ENCODE results near the gene OR10H4. TPM values are rescaled to one million over a fixed set of nuclear protein-coding genes. Genes with fewer than 3 reads are reported as not detected.

Gene OR10H4
- total and polyA plus RNA-seq, 2 of the 8 experiments (the other 6 are each of a cell fraction or from before 2014, with no cell fraction given), result not detected

DNA sequence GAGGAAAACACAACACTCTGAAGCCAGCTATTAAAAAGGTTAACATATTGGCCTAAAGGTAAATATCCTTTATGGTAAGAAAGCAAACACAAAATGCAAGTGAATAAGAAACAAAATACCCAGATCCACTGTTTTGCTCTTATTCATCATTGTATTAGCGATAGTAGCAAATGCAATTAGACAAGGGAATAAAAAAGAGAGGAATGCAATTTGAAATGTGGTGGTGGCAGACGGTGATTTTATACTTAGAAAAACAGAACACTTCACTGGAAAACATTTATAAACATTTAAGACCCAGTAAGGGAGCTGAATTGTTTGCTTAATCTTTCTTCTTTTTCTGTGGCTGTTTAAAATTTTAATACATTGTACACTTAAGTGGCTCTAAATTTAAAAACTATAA is 33.7 kb upstream of the OR10H4 start:
- no peak overlapping the region for H2BK120ac ChIP-seq (replicated peaks; ENCODE audit: low read depth, low read length)
- H3K23ac ChIP-seq (ENCODE audit: insufficient read length), result no peak overlapping the region
- no peaks in the 10 kb centered on the region for H3K27me3 ChIP-seq (replicated peaks in 1 of 4; ENCODE audit: control insufficient read depth in 3 of 4, extremely low read depth in 1 of 4, insufficient read depth in 3 of 4, low read length in 3 of 4)
- POLR2A ChIA-PET (ENCODE audit: partially characterized antibody), result no interaction called here
- no peak for TF ChIP-seq CHD2 (IDR thresholded peaks at IDR 0.05; ENCODE audit: low read length)
- TF ChIP-seq BCL11A (IDR thresholded peaks at IDR 0.05; ENCODE audit: low read depth in 2 of 2, low read length in 2 of 2), result no peak
- no peak for TF ChIP-seq POU5F1 (IDR thresholded peaks at IDR 0.05; ENCODE audit: low read depth, low read length)
- no peak for TF ChIP-seq SP1 (IDR thresholded peaks at IDR 0.05; ENCODE audit: low read depth, low read length)
- TF ChIP-seq SP4 (IDR thresholded peaks at IDR 0.05; ENCODE audit: low read length), result no peak
- no peak for TF ChIP-seq GABPA (IDR thresholded peaks at IDR 0.05; ENCODE audit: borderline replicate concordance, insufficient read depth, low read length)
- no peak for TF ChIP-seq CBX8 (IDR thresholded peaks at IDR 0.05; ENCODE audit: borderline replicate concordance, low read depth, low read length)
- no peak for TF ChIP-seq HDAC2 (IDR thresholded peaks at IDR 0.05; ENCODE audit: borderline replicate concordance in 1 of 2, low read depth in 2 of 2, low read length in 2 of 2)
- no peak for TF ChIP-seq KDM4A (IDR thresholded peaks at IDR 0.05; ENCODE audit: low read depth, low read length, severe bottlenecking)
- TF ChIP-seq ASH2L (IDR thresholded peaks at IDR 0.05; ENCODE audit: low read length), result no peak
- TF ChIP-seq POLR2A (IDR thresholded peaks at IDR 0.05; ENCODE audit: control extremely low read depth in 1 of 2, low read depth in 2 of 2, low read length in 2 of 2), result no peak
- H3K9me3 ChIP-seq (ENCODE audit: insufficient read depth in 2 of 2, low read depth in 1 of 2, low read length in 1 of 2), result peaks cover 49 to 72% of the 10 kb centered on the region in 2 experiments; a peak in 3 of 4 replicates
- DNase-seq (ENCODE audit: low read depth in 1 of 2, low spot score in 2 of 2) (no peak), FAIRE-seq (no peak)
- no peak overlapping the region for H2AFZ ChIP-seq (ENCODE audit: low read length)
- H4K20me1 ChIP-seq (replicated peaks in 1 of 2; ENCODE audit: control insufficient read depth in 1 of 2, insufficient read depth in 2 of 2, low read length in 2 of 2), result no peaks in the 10 kb centered on the region
- H4K5ac ChIP-seq (ENCODE audit: insufficient read length, low read depth, low read length), result no peak overlapping the region
- H3K4me3 ChIP-seq (ENCODE audit: extremely low read depth in 1 of 4, insufficient read depth in 2 of 4, low read depth in 3 of 4, low read length in 4 of 4), result 0 out of 8 replicates have a peak overlapping the region, but pooled peaks of 1 of the 4 experiments have one; percentile 6
- H2BK5ac ChIP-seq (ENCODE audit: low read depth, low read length), result no peak overlapping the region
- H3K4ac ChIP-seq (replicated peaks; ENCODE audit: insufficient read length, low read depth, low read length), result no peak overlapping the region
- H3K23me2 ChIP-seq (ENCODE audit: low read depth, low read length), result no peaks in the 10 kb centered on the region; the same call in 1 of the 2 replicates
- H4K91ac ChIP-seq (replicated peaks; ENCODE audit: insufficient read length, low read length), result no peak overlapping the region
- no peak overlapping the region for H2BK15ac ChIP-seq (ENCODE audit: low read length)
- H3K14ac ChIP-seq (ENCODE audit: insufficient read length), result no peak overlapping the region
- no peak overlapping the region for H3K56ac ChIP-seq (replicated peaks; ENCODE audit: insufficient read length, low read depth, low read length)
- H2BK12ac ChIP-seq (ENCODE audit: low read depth, low read length), result no peak overlapping the region
- H2AK5ac ChIP-seq (ENCODE audit: low read depth, low read length), result no peak overlapping the region
- no peak overlapping the region for H3K4me2 ChIP-seq (ENCODE audit: insufficient read depth in 1 of 2, low read depth in 2 of 2, low read length in 2 of 2)
- no peaks in the 10 kb centered on the region for H3K79me1 ChIP-seq (ENCODE audit: low read depth, low read length)
- CTCF ChIA-PET (ENCODE audit: partially characterized antibody), result interaction anchor here (0.6 kb wide), 1 partner anchor 468 kb away, joined by 3 read pairs; no protein-coding TSS in a partner anchor
- no peaks in the 10 kb centered on the region for H3K79me2 ChIP-seq (ENCODE audit: control insufficient read depth in 1 of 2, insufficient read depth in 2 of 2, low read length in 2 of 2)
- no peak overlapping the region for H2BK20ac ChIP-seq (ENCODE audit: low read length)
- 79% methylated on average over 2 of the region's 2 CpGs; no CpG with 5 or more reads in 1 of the 2 experiments for WGBS, 2 experiments (ENCODE audit: extremely low coverage in 1 of 2, insufficient coverage in 1 of 2, insufficient read length in 1 of 2, insufficient replicate concordance in 2 of 2, low coverage in 1 of 2, low lambda C conversion rate in 2 of 2, missing lambda C conversion rate in 1 of 2)
- H3K4me1 ChIP-seq (replicated peaks in 1 of 4; ENCODE audit: control insufficient read depth in 3 of 4, insufficient read depth in 4 of 4, low read length in 3 of 4), result no peaks in the 10 kb centered on the region
- no peak overlapping the region for H3K18ac ChIP-seq (ENCODE audit: extremely low read depth, low read length)
- H3K36me3 ChIP-seq (ENCODE audit: control insufficient read depth in 2 of 4, insufficient read depth in 4 of 4, low read length in 3 of 4), result no peaks in the 10 kb centered on the region; a peak in 1 of 8 replicates
- H3K9ac ChIP-seq (replicated peaks in 1 of 4; ENCODE audit: extremely low read depth in 1 of 4, low read depth in 3 of 4, low read length in 3 of 4), result no peak overlapping the region
- no peak overlapping the region for H4K8ac ChIP-seq (ENCODE audit: extremely low read depth, insufficient read depth, low read length)
- no peak overlapping the region for H3K27ac ChIP-seq (ENCODE audit: low read depth, low read length)

Measured in H1 (cell line).